SJSA1 (cell line): ENCODE results near the gene FOXC1. TPM values are rescaled to one million over a fixed set of nuclear protein-coding genes. Genes with fewer than 3 reads are reported as not detected.
A peak's percentile ranks its signal among the peaks of the same experiment; 100 is the strongest.

Experiments
- DNase-seq, 2 experiments: peaks; one replicate each; pipeline ENCODE4 v3.0.0-alpha.2; 2015 to 2020; ENCODE audit warnings: low spot score in 2 of 2, low read depth in 1 of 2
- H3K27ac ChIP-seq: fragments of 250-450 bp; sonication (Bioruptor Pico); 2 replicates; pipeline ENCODE4 v1.5.1; 2020; ENCODE audit warnings: mild to moderate bottlenecking, moderate library complexity
- H3K27me3 ChIP-seq: fragments of 250-450 bp; sonication (Bioruptor Pico); replicated peaks from 2 replicates; pipeline ENCODE4 v1.5.1; 2020; ENCODE audit warnings: mild to moderate bottlenecking, moderate library complexity
- H3K36me3 ChIP-seq: fragments of 250-450 bp; sonication (Bioruptor Pico); 2 replicates; pipeline ENCODE4 v1.5.1; 2020; ENCODE audit warnings: mild to moderate bottlenecking
- H3K4me1 ChIP-seq: fragments of 250-450 bp; sonication (Bioruptor Pico); replicated peaks from 2 replicates; pipeline ENCODE4 v1.6.1; 2021; ENCODE audit warnings: mild to moderate bottlenecking
- H3K4me3 ChIP-seq: fragments of 250-450 bp; sonication (Bioruptor Pico); 2 replicates; pipeline ENCODE4 v1.5.1; 2020; ENCODE audit warnings: mild to moderate bottlenecking
- H3K9me3 ChIP-seq: fragments of 250-450 bp; sonication (Bioruptor Pico); replicated peaks from 2 replicates; pipeline ENCODE4 v1.5.1; 2020; ENCODE audit warnings: mild to moderate bottlenecking
- total RNA-seq: library from RNA; depleted of rRNA; stranded (reverse); fragments of >200 nt; shearing (Covaris generic); gene quantifications from 2 replicates; pipeline ENCODE4 v1.2.3, GENCODE V29; 2014

The FOXC1 gene
- total RNA-seq, 1 experiment from 2014 or later, result 21.0 TPM

- Histone ChIP-seq H3K9me3 (no peaks in the 10 kb centered on the region), H3K4me3 (peak overlapping the region; percentile 88), H3K36me3 (peaks cover 81% of the 10 kb centered on the region), H3K4me1 (peaks cover 34% of the 10 kb centered on the region), H3K27me3 (no peaks in the 10 kb centered on the region), H3K27ac (no peak overlapping the region)
- peak in 1 of 2 experiments; percentile 51 for DNase-seq
Measured at GRCh38 chr6:1615151-1615852, 5.6 kb downstream of the FOXC1 start.

- no peak for DNase-seq
- H3K36me3 ChIP-seq, result peaks cover 77% of the 10 kb centered on the region
- H3K9me3 ChIP-seq, result no peaks in the 10 kb centered on the region
- H3K27me3 ChIP-seq, result no peaks in the 10 kb centered on the region
- H3K4me3 ChIP-seq, result no peak overlapping the region
- no peak overlapping the region for H3K27ac ChIP-seq
- peaks cover 34% of the 10 kb centered on the region for H3K4me1 ChIP-seq
Measured at GRCh38 chr6:1615853-1616420, 6.2 kb downstream of the FOXC1 start.

- no peak for DNase-seq
- H3K4me3 ChIP-seq, result no peak overlapping the region
- H3K27me3 ChIP-seq, result no peaks in the 10 kb centered on the region
- H3K36me3 ChIP-seq, result peaks cover 73% of the 10 kb centered on the region
- no peak overlapping the region for H3K27ac ChIP-seq
- H3K4me1 ChIP-seq, result peaks cover 35% of the 10 kb centered on the region
- H3K9me3 ChIP-seq, result no peaks in the 10 kb centered on the region
Measured at GRCh38 chr6:1616701-1617463, 7.2 kb downstream of the FOXC1 start.

- H3K27me3 ChIP-seq, result no peaks in the 10 kb centered on the region
- peaks cover 69% of the 10 kb centered on the region for H3K36me3 ChIP-seq
- no peak overlapping the region for H3K4me3 ChIP-seq
- H3K27ac ChIP-seq, result no peak overlapping the region
- no peaks in the 10 kb centered on the region for H3K9me3 ChIP-seq
- H3K4me1 ChIP-seq, result peaks cover 43% of the 10 kb centered on the region
- DNase-seq, result no peak
Measured at GRCh38 chr6:1617466-1618310, 8.0 kb downstream of the FOXC1 start.

GRCh38 chr6:1618311-1619097 lies 8.8 kb downstream of the FOXC1 start:
- no peak for DNase-seq
- Histone ChIP-seq H3K4me1 (peaks cover 51% of the 10 kb centered on the region), H3K4me3 (no peak overlapping the region)

GRCh38 chr6:1619098-1619672 lies 9.5 kb downstream of the FOXC1 start:
- no peak for DNase-seq
- Histone ChIP-seq H3K36me3 (peaks cover 61% of the 10 kb centered on the region), H3K27me3 (no peaks in the 10 kb centered on the region), H3K4me3 (no peak overlapping the region), H3K27ac (no peak overlapping the region), H3K9me3 (no peaks in the 10 kb centered on the region), H3K4me1 (peaks cover 55% of the 10 kb centered on the region)

More at GRCh38 chr6:1618311-1619097, 8.8 kb downstream of the FOXC1 start:
- Histone ChIP-seq H3K27ac (no peak overlapping the region), H3K9me3 (no peaks in the 10 kb centered on the region), H3K36me3 (peaks cover 68% of the 10 kb centered on the region), H3K27me3 (no peaks in the 10 kb centered on the region)

GRCh38 chr6:1619673-1620503 lies 10.2 kb downstream of the FOXC1 start:
- H3K27ac ChIP-seq, result no peak overlapping the region
- H3K4me1 ChIP-seq, result peaks cover 53% of the 10 kb centered on the region
- no peaks in the 10 kb centered on the region for H3K9me3 ChIP-seq
- no peak for DNase-seq
- peaks cover 54% of the 10 kb centered on the region for H3K36me3 ChIP-seq
- no peaks in the 10 kb centered on the region for H3K27me3 ChIP-seq
- H3K4me3 ChIP-seq, result no peak overlapping the region

GRCh38 chr6:1620504-1621069 lies 10.9 kb downstream of the FOXC1 start:
- DNase-seq, result no peak
- no peak overlapping the region for H3K4me3 ChIP-seq
- no peak overlapping the region for H3K27ac ChIP-seq
- peaks cover 48% of the 10 kb centered on the region for H3K4me1 ChIP-seq
- H3K27me3 ChIP-seq, result no peaks in the 10 kb centered on the region
- H3K9me3 ChIP-seq, result no peaks in the 10 kb centered on the region
- H3K36me3 ChIP-seq, result peaks cover 47% of the 10 kb centered on the region

- no peak overlapping the region for H3K4me3 ChIP-seq
- peaks cover 48% of the 10 kb centered on the region for H3K4me1 ChIP-seq
- H3K27ac ChIP-seq, result no peak overlapping the region
- no peaks in the 10 kb centered on the region for H3K27me3 ChIP-seq
- no peak for DNase-seq
- H3K36me3 ChIP-seq, result peaks cover 43% of the 10 kb centered on the region
- H3K9me3 ChIP-seq, result no peaks in the 10 kb centered on the region
Measured at GRCh38 chr6:1621070-1621701, 11.5 kb downstream of the FOXC1 start.

- peaks cover 57% of the 10 kb centered on the region for H3K4me1 ChIP-seq
- H3K27me3 ChIP-seq, result no peaks in the 10 kb centered on the region
- H3K27ac ChIP-seq, result no peak overlapping the region
- DNase-seq, result peak in 1 of 2 experiments; percentile 47
- H3K9me3 ChIP-seq, result no peaks in the 10 kb centered on the region
- H3K36me3 ChIP-seq, result peaks cover 38% of the 10 kb centered on the region
- no peak overlapping the region for H3K4me3 ChIP-seq
Measured at GRCh38 chr6:1622220-1622850, 12.6 kb downstream of the FOXC1 start.
